CD4-positive, alpha-beta T cell (primary cell): ENCODE results near the gene PCDH1. TPM values are rescaled to one million over a fixed set of nuclear protein-coding genes. Genes with fewer than 3 reads are reported as not detected.
A peak's percentile ranks its signal among the peaks of the same experiment; 100 is the strongest.

Experiments used
- ATAC-seq: fragments of 200-7000 bp; cut with Tn5 transposase; one replicate; pipeline ENCODE4 v1.10.0; 2022; ENCODE audit warnings: mild to moderate bottlenecking; ENCODE audit not compliant: poor library complexity
- CTCF ChIA-PET: fragments of 350-600 bp; sonication (Branson Sonifier 250); formaldehyde crosslinking; loops from one replicate; lab custom pipeline; 2021; ENCODE audit warnings: antibody characterized with exemption, inconsistent platforms; lab: Charles Lee
- POLR2A ChIA-PET: fragments of 350-600 bp; sonication (Branson Sonifier 250); formaldehyde crosslinking; loops from one replicate; lab custom pipeline; 2021; ENCODE audit warnings: antibody characterized with exemption, inconsistent platforms; lab: Charles Lee
- DNase-seq, 14 experiments: peaks; one replicate each; pipeline ENCODE4 v3.0.0-alpha.2; 2013 to 2020; ENCODE audit warnings: mixed read lengths in 2 of 14
- H3K27ac ChIP-seq, 2 donors: one replicate each; pipeline versions ENCODE4 v1.5.1 to v1.7.0; 2013; ENCODE audit warnings: low read length in 2 of 2, low read depth in 1 of 2, mild to moderate bottlenecking in 1 of 2
- H3K27me3 ChIP-seq, 2 experiments: 1 replicate in 1 of 2; 2 replicates in 1 of 2; pipeline versions ENCODE4 v1.6.1 to v1.7.0; 2013; ENCODE audit warnings: low read length in 2 of 2, control low read depth in 1 of 2, mild to moderate bottlenecking in 1 of 2, moderate library complexity in 1 of 2; ENCODE audit not compliant: insufficient read depth in 2 of 2, control insufficient read depth in 1 of 2
- H3K36me3 ChIP-seq: one replicate; pipeline ENCODE4 v1.6.1; 2013; ENCODE audit warnings: low read length, control low read depth; ENCODE audit not compliant: insufficient read depth
- H3K4me1 ChIP-seq: one replicate; pipeline ENCODE4 v1.6.1; 2013; ENCODE audit warnings: low read length, control low read depth; ENCODE audit not compliant: insufficient read depth
- H3K4me3 ChIP-seq: one replicate; pipeline ENCODE4 v1.5.1; 2013; ENCODE audit warnings: mild to moderate bottlenecking, low read length, moderate library complexity
- H3K9me3 ChIP-seq, 2 experiments: 1 replicate in 1 of 2; 2 replicates in 1 of 2; pipeline versions ENCODE4 v1.6.1 to v1.7.0; 2013; ENCODE audit warnings: low read length in 2 of 2, mild to moderate bottlenecking in 2 of 2, control low read depth in 1 of 2, moderate library complexity in 1 of 2; ENCODE audit not compliant: control insufficient read depth in 1 of 2, insufficient read depth in 1 of 2
- H3K27ac Mint-ChIP-seq: one replicate; pipeline ENCODE4 v1.8.0; 2020; ENCODE audit warnings: mixed read lengths
- H3K27me3 Mint-ChIP-seq: one replicate; pipeline ENCODE4 v1.8.0; 2021; ENCODE audit warnings: mixed read lengths
- H3K36me3 Mint-ChIP-seq: one replicate; pipeline ENCODE4 v1.8.0; 2021; ENCODE audit warnings: low read depth, mixed read lengths
- H3K4me1 Mint-ChIP-seq: one replicate; pipeline ENCODE4 v1.8.0; 2021; ENCODE audit warnings: low read depth, mixed read lengths
- H3K4me3 Mint-ChIP-seq: one replicate; pipeline ENCODE4 v1.8.0; 2020; ENCODE audit warnings: mild to moderate bottlenecking, mixed read lengths
- H3K9me3 Mint-ChIP-seq: one replicate; pipeline ENCODE4 v1.8.0; 2020; ENCODE audit warnings: mixed read lengths
- intact Hi-C, 2 experiments: fragments of 100-400 bp; cut with DNase I in 1 of 2; cut with micrococcal nuclease in 1 of 2; formaldehyde crosslinking; loops; one replicate each; pipeline versions ENCODE4 v1.15.1 to v1.9.0; 2023 to 2025; cut with DNase I, micrococcal nuclease
- total RNA-seq, 174 experiments: library from RNA in 2 of 174; stranded (reverse) in 2 of 174; gene quantifications; one replicate each; pipeline ENCODE4 v1.2.3 and lab custom pipeline; 2021 to 2026
- TF ChIP-seq, protein P1 (sequence below): fragments of 200-600 bp; IDR thresholded peaks from one replicate; pipeline ENCODE4 v1.8.0; 2022; ENCODE audit warnings: antibody characterized with exemption, mild to moderate bottlenecking

Gene PCDH1
- total RNA-seq, 2 experiments from 2014 or later = 0.17 TPM; not detected in 1

DNA sequence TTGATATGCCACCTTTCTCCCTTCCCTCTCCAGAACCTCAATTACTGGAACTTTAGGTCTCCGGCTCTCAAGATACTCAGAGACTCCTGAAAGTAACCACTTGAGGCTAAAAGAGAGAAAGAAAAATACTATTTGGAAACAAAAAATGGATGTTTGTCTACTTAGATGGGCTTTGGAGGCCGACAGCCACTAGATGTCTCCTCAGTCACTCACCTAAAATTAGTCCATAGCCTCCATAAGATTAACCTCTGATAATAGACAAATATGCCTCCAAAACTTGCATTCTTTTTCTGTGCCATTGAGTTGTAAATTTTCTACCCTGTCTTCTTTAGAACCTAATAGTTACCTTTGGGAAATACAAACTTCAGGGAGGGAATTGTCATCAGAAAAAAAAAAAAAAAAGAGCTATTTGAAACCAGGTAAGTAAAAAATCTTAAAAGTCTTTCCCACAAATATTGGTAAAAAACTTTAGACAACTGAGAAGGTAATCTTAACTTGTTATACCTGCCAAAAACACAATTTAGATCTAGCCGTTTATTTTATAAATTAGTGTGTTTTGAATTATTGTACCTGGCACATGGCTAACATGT is 11.2 kb upstream of the PCDH1 start:
- intact Hi-C loops = loop anchor here in 1 of 2 experiments (1.0 kb wide), 1 partner anchor 71 kb away; no protein-coding TSS in a partner anchor
- Mint-ChIP-seq H3K4me3 (no peak overlapping the region), H3K9me3 (no peaks in the 10 kb centered on the region), H3K4me1 (no peaks in the 10 kb centered on the region), H3K27ac (no peak overlapping the region), H3K27me3 (peaks cover 45% of the 10 kb centered on the region), H3K36me3 (no peaks in the 10 kb centered on the region)
- ChIA-PET CTCF (interaction anchor here (0.7 to 2.4 kb wide), 3 partner anchors 9 to 87 kb away, joined by 3 to 9 read pairs (median 7); no protein-coding TSS in a partner anchor), POLR2A (interaction anchor here (0.6 to 2.5 kb wide), 5 partner anchors 11 to 79 kb away, joined by 3 to 6 read pairs (median 4); partner anchors contain the start of genes DELE1 and RNF14)
- H3K9me3 ChIP-seq = no peaks in the 10 kb centered on the region
- TF ChIP-seq, protein P1, sequence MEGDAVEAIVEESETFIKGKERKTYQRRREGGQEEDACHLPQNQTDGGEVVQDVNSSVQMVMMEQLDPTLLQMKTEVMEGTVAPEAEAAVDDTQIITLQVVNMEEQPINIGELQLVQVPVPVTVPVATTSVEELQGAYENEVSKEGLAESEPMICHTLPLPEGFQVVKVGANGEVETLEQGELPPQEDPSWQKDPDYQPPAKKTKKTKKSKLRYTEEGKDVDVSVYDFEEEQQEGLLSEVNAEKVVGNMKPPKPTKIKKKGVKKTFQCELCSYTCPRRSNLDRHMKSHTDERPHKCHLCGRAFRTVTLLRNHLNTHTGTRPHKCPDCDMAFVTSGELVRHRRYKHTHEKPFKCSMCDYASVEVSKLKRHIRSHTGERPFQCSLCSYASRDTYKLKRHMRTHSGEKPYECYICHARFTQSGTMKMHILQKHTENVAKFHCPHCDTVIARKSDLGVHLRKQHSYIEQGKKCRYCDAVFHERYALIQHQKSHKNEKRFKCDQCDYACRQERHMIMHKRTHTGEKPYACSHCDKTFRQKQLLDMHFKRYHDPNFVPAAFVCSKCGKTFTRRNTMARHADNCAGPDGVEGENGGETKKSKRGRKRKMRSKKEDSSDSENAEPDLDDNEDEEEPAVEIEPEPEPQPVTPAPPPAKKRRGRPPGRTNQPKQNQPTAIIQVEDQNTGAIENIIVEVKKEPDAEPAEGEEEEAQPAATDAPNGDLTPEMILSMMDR = peak; percentile 8
- ATAC-seq (no peak), DNase-seq (no peak)
- H3K4me3 ChIP-seq = no peak overlapping the region
- H3K4me1 ChIP-seq = no peaks in the 10 kb centered on the region
- no peaks in the 10 kb centered on the region for H3K36me3 ChIP-seq
- peaks cover 8 to 10% of the 10 kb centered on the region in 2 experiments for H3K27me3 ChIP-seq
- no peak overlapping the region for H3K27ac ChIP-seq

DNA sequence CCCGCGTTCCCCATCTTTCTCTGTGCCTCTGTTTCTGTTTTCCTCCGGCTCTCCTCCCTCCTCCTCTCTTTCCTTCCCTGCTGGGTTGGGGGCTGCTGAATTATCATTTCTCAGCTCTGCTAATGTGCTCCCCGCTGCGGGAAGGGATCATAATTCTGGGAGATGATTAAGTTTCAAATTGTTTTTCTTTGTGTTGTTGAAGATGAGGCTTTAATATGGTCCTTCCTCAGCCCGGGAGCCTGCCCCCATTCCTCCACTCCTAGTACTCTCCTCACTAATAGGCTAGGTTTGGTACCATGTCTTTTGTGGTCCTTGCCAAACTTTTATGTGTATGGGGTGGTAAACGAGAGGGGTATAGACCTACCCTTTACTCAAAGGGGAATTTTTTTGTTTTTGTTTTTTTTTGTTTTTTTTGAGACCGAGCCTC is 5.7 kb upstream of the PCDH1 start:
- Mint-ChIP-seq H3K9me3 (no peaks in the 10 kb centered on the region), H3K27me3 (peaks cover 73% of the 10 kb centered on the region), H3K27ac (no peak overlapping the region), H3K4me1 (peaks cover 8% of the 10 kb centered on the region), H3K4me3 (no peak overlapping the region), H3K36me3 (no peaks in the 10 kb centered on the region)
- Histone ChIP-seq H3K27ac (no peak overlapping the region), H3K4me3 (no peak overlapping the region), H3K27me3 (peaks cover 56 to 61% of the 10 kb centered on the region in 2 experiments), H3K36me3 (no peaks in the 10 kb centered on the region), H3K9me3 (peaks cover 0 to 9% of the 10 kb centered on the region in 2 experiments), H3K4me1 (peaks cover 14% of the 10 kb centered on the region)
- intact Hi-C loops = no loop called here
- POLR2A ChIA-PET = interaction anchor here (0.6 kb wide), 1 partner anchor 77 kb away, joined by 3 read pairs; no protein-coding TSS in a partner anchor
- DNase-seq (no peak), ATAC-seq (no peak)
- TF ChIP-seq, protein P1 = no peak
- CTCF ChIA-PET = interaction anchor here (8.2 kb wide), 1 partner anchor 191 kb away, joined by 88 read pairs; no protein-coding TSS in a partner anchor

DNA sequence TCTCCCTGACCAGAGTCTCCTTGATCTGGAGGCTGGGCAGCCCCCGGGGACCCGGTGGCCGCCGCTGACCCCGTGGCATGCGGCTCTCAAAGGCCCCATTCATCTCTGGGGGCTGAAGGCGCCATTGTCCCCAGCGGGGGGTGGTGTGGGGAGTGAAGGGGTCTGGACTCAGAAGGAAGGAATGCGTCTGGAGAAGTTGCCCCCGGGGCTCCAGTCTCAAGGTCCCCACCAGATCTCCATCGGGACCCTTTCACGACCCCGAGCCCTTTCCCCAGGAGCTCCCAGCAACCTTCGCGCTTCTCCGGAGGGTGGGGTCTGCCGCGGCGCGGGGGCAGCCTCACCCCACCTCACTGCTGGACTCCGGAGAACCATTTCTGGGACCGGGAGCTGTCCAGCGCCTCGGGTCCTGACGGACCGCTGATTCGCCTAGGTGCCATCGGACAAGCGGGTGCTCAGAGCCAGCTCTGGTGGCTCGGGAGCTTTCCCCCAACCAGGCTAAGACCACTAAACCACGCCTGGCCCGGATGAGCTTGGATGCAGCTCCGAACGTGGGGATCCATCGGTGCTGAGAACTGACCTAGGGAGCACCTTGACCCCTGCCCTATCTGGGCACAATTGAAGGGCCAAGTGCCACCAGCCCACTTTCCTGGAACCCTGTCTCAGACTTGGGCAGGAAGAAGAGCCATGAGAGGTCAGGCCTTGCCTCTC is 5.1 kb upstream of the PCDH1 start:
- Mint-ChIP-seq H3K9me3 (no peaks in the 10 kb centered on the region), H3K27me3 (peaks cover 77% of the 10 kb centered on the region), H3K4me1 (peaks cover 14% of the 10 kb centered on the region), H3K4me3 (no peak overlapping the region), H3K36me3 (no peaks in the 10 kb centered on the region), H3K27ac (no peak overlapping the region)
- peaks cover 20% of the 10 kb centered on the region for H3K4me1 ChIP-seq
- CTCF ChIA-PET = interaction anchor here (1.3 to 8.2 kb wide), 2 partner anchors 77 to 190 kb away, joined by 3 to 88 read pairs; no protein-coding TSS in a partner anchor
- peaks cover 0 to 9% of the 10 kb centered on the region in 2 experiments for H3K9me3 ChIP-seq
- no peak for ATAC-seq
- H3K27ac ChIP-seq = no peak overlapping the region
- peaks cover 60 to 65% of the 10 kb centered on the region in 2 experiments for H3K27me3 ChIP-seq
- H3K36me3 ChIP-seq = no peaks in the 10 kb centered on the region
- DNase-seq = peak in 4 of 14 experiments; percentile 3 to 53 (median 27)
- POLR2A ChIA-PET = interaction anchor here (0.6 to 2.4 kb wide), 2 partner anchors 77 to 78 kb away, joined by 3 to 9 read pairs; no protein-coding TSS in a partner anchor
- intact Hi-C loops = no loop called here
- TF ChIP-seq, protein P1 = no peak
- H3K4me3 ChIP-seq = no peak overlapping the region
